H9 (cell line): ENCODE results near the gene RGL1. TPM values are rescaled to one million over a fixed set of nuclear protein-coding genes. Genes with fewer than 3 reads are reported as not detected.

ENCODE experiments used
- DNase-seq: peaks from one replicate; pipeline ENCODE4 v3.0.0-alpha.2; 2017
- H2AFZ ChIP-seq: one replicate; pipeline ENCODE4 v1.6.1; 2013; ENCODE audit warnings: mild to moderate bottlenecking, low read length, control low read depth, moderate library complexity
- H2AK5ac ChIP-seq: 2 replicates; pipeline ENCODE4 v1.6.1; 2013; ENCODE audit warnings: low read length, control low read depth, mixed read lengths; ENCODE audit not compliant: insufficient read length
- H2BK120ac ChIP-seq: one replicate; pipeline ENCODE4 v1.6.1; 2013; ENCODE audit warnings: low read depth, mild to moderate bottlenecking, low read length, control low read depth, inconsistent platforms; ENCODE audit not compliant: poor library complexity, severe bottlenecking
- H2BK12ac ChIP-seq: 2 replicates; pipeline ENCODE4 v1.6.1; 2013; ENCODE audit warnings: low read length, control low read depth, mixed read lengths, low read depth; ENCODE audit not compliant: insufficient read length
- H2BK15ac ChIP-seq: 2 replicates; pipeline ENCODE4 v1.6.1; 2013; ENCODE audit warnings: low read depth, low read length, control low read depth
- H2BK20ac ChIP-seq: one replicate; pipeline ENCODE4 v1.6.1; 2013; ENCODE audit warnings: low read depth, mild to moderate bottlenecking, low read length, control low read depth, inconsistent platforms; ENCODE audit not compliant: poor library complexity, severe bottlenecking
- H2BK5ac ChIP-seq: 2 replicates; pipeline ENCODE4 v1.6.1; 2013; ENCODE audit warnings: low read length, control low read depth, mixed read lengths; ENCODE audit not compliant: insufficient read length
- H3K14ac ChIP-seq: 2 replicates; pipeline ENCODE4 v1.6.1; 2013; ENCODE audit warnings: low read length, control low read depth; ENCODE audit not compliant: insufficient read depth
- H3K18ac ChIP-seq: 2 replicates; pipeline ENCODE4 v1.6.1; 2013; ENCODE audit warnings: low read depth, mild to moderate bottlenecking, mixed read lengths, low read length, control low read depth; ENCODE audit not compliant: insufficient read length
- H3K23ac ChIP-seq: 2 replicates; pipeline ENCODE4 v1.6.1; 2013; ENCODE audit warnings: low read length, control low read depth, mixed read lengths, low read depth; ENCODE audit not compliant: insufficient read length
- H3K23me2 ChIP-seq: 2 replicates; pipeline ENCODE4 v1.6.1; 2013; ENCODE audit warnings: low read depth, mild to moderate bottlenecking, mixed read lengths, low read length, control low read depth; ENCODE audit not compliant: insufficient read length, poor library complexity, severe bottlenecking
- H3K27ac ChIP-seq: 2 replicates; pipeline ENCODE4 v1.5.1; 2013; ENCODE audit warnings: low read length, control low read depth, mixed read lengths, low read depth; ENCODE audit not compliant: insufficient read length
- H3K27me3 ChIP-seq: 2 replicates; pipeline ENCODE4 v1.6.1; 2013; ENCODE audit warnings: low read length, control low read depth, inconsistent platforms; ENCODE audit not compliant: insufficient read depth
- H3K4ac ChIP-seq: 2 replicates; pipeline ENCODE4 v1.6.1; 2013; ENCODE audit warnings: low read depth, mild to moderate bottlenecking, control low read depth, inconsistent platforms, low read length, moderate library complexity
- H3K4me1 ChIP-seq: 2 replicates; pipeline ENCODE4 v1.6.1; 2013; ENCODE audit warnings: low read length, control low read depth, inconsistent platforms; ENCODE audit not compliant: insufficient read depth
- H3K4me2 ChIP-seq: 2 replicates; pipeline ENCODE4 v1.6.1; 2013; ENCODE audit warnings: low read length, control low read depth, mixed read lengths; ENCODE audit not compliant: insufficient read length, insufficient read depth
- H3K56ac ChIP-seq: 2 replicates; pipeline ENCODE4 v1.6.1; 2013; ENCODE audit warnings: low read depth, mild to moderate bottlenecking, mixed read lengths, low read length, control low read depth; ENCODE audit not compliant: insufficient read length
- H3K79me1 ChIP-seq: 2 replicates; pipeline ENCODE4 v1.6.1; 2013; ENCODE audit warnings: low read depth, mild to moderate bottlenecking, moderate library complexity, low read length, control low read depth, inconsistent platforms; ENCODE audit not compliant: insufficient read depth, poor library complexity, severe bottlenecking
- H3K79me2 ChIP-seq: 2 replicates; pipeline ENCODE4 v1.6.1; 2013; ENCODE audit warnings: low read length, control low read depth, inconsistent platforms; ENCODE audit not compliant: insufficient read depth
- H3K9ac ChIP-seq: 2 replicates; pipeline ENCODE4 v1.6.1; 2013; ENCODE audit warnings: low read length, control low read depth, mixed read lengths; ENCODE audit not compliant: insufficient read length; ENCODE audit errors: extremely low read depth
- H3K9me3 ChIP-seq: one replicate; pipeline ENCODE4 v1.6.1; 2013; ENCODE audit warnings: low read depth, low read length, inconsistent platforms; ENCODE audit not compliant: control insufficient read depth
- H3T11ph ChIP-seq: one replicate; pipeline ENCODE4 v1.6.1; 2013; ENCODE audit warnings: mild to moderate bottlenecking, low read length, control low read depth, inconsistent platforms
- H4K20me1 ChIP-seq: one replicate; pipeline ENCODE4 v1.6.1; 2013; ENCODE audit not compliant: control insufficient read depth, insufficient read length, insufficient read depth
- H4K5ac ChIP-seq: 2 replicates; pipeline ENCODE4 v1.6.1; 2013; ENCODE audit warnings: low read depth, mild to moderate bottlenecking, mixed read lengths, low read length, control low read depth; ENCODE audit not compliant: insufficient read length
- H4K8ac ChIP-seq: replicated peaks from 2 replicates; pipeline ENCODE4 v1.6.1; 2013; ENCODE audit warnings: low read length, control low read depth, mixed read lengths, low read depth; ENCODE audit not compliant: insufficient read length
- H4K91ac ChIP-seq: 2 replicates; pipeline ENCODE4 v1.6.1; 2013; ENCODE audit warnings: low read depth, mild to moderate bottlenecking, moderate library complexity, mixed read lengths, low read length, control low read depth; ENCODE audit not compliant: insufficient read length
- H3K27ac Mint-ChIP-seq, 3 experiments: 2 replicates in 2 of 3; 3 replicates in 1 of 3; pipeline ENCODE4 v1.8.0; 2020 to 2021; ENCODE audit warnings: mixed read lengths in 3 of 3, mild to moderate bottlenecking in 1 of 3, moderate library complexity in 1 of 3
- H3K27me3 Mint-ChIP-seq: 2 replicates; pipeline ENCODE4 v1.8.0; 2021; ENCODE audit warnings: low read depth, mild to moderate bottlenecking, moderate library complexity, mixed read lengths
- H3K36me3 Mint-ChIP-seq, 3 experiments: 2 replicates in 2 of 3; 3 replicates in 1 of 3; pipeline ENCODE4 v1.8.0; 2020 to 2021; ENCODE audit warnings: low read depth in 3 of 3, mixed read lengths in 3 of 3; ENCODE audit not compliant: insufficient read depth in 1 of 3
- H3K4me1 Mint-ChIP-seq, 2 experiments: 2 replicates each; pipeline ENCODE4 v1.8.0; 2020; ENCODE audit warnings: mixed read lengths in 2 of 2
- H3K4me3 Mint-ChIP-seq, 2 experiments: 2 replicates in 1 of 2; 3 replicates in 1 of 2; pipeline ENCODE4 v1.8.0; 2020 to 2021; ENCODE audit warnings: mild to moderate bottlenecking in 2 of 2, mixed read lengths in 2 of 2, moderate library complexity in 1 of 2
- H3K9me3 Mint-ChIP-seq, 2 experiments: 2 replicates in 1 of 2; 3 replicates in 1 of 2; pipeline ENCODE4 v1.8.0; 2020; ENCODE audit warnings: mild to moderate bottlenecking in 2 of 2, mixed read lengths in 2 of 2, moderate library complexity in 1 of 2
- total RNA-seq: library from RNA; stranded (reverse); gene quantifications from 2 replicates; pipeline ENCODE4 v1.2.1, GENCODE V29; 2021
- TF ChIP-seq, protein P1 (sequence below): fragments of 200-600 bp; sonication (generic); conservative IDR thresholded peaks from 3 replicates; pipeline ENCODE4 v1.8.0; 2021; ENCODE audit warnings: antibody characterized with exemption, mild to moderate bottlenecking

RGL1 gene
- total RNA-seq, 1 experiment from 2014 or later = 1.4 TPM

GRCh38 chr1:183783342-183783741 is 21.6 kb upstream of the RGL1 start:
- H3K4me1 Mint-ChIP-seq = peaks cover 11 to 14% of the 10 kb centered on the region in 2 experiments
- peaks cover 7% of the 10 kb centered on the region for H3K4me1 ChIP-seq
- H3K36me3 Mint-ChIP-seq = no peaks in the 10 kb centered on the region

More at GRCh38 chr1:183783342-183783741, 21.6 kb upstream of the RGL1 start:
- no peak overlapping the region for H4K5ac ChIP-seq
- H3K23me2 ChIP-seq = no peaks in the 10 kb centered on the region
- Mint-ChIP-seq H3K4me3 (no peak overlapping the region), H3K9me3 (no peaks in the 10 kb centered on the region), H3K27me3 (no peaks in the 10 kb centered on the region), H3K27ac (no peak overlapping the region)
- no peaks in the 10 kb centered on the region for H3K27me3 ChIP-seq
- H2AFZ ChIP-seq = no peak overlapping the region
- H2BK15ac ChIP-seq = no peak overlapping the region
- H2AK5ac ChIP-seq = no peak overlapping the region
- H3K4ac ChIP-seq = no peak overlapping the region
- no peak overlapping the region for H3K9ac ChIP-seq
- H3K27ac ChIP-seq = no peak overlapping the region
- H3K79me1 ChIP-seq = no peaks in the 10 kb centered on the region
- H3K56ac ChIP-seq = no peak overlapping the region
- no peak overlapping the region for H4K8ac ChIP-seq
- no peak overlapping the region for H2BK20ac ChIP-seq
- no peaks in the 10 kb centered on the region for H3K9me3 ChIP-seq
- H2BK5ac ChIP-seq = no peak overlapping the region
- H2BK120ac ChIP-seq = no peak overlapping the region
- H2BK12ac ChIP-seq = no peak overlapping the region
- H4K20me1 ChIP-seq = no peaks in the 10 kb centered on the region
- no peak for DNase-seq
- no peak overlapping the region for H3K23ac ChIP-seq
- H3K14ac ChIP-seq = no peak overlapping the region
- no peak overlapping the region for H4K91ac ChIP-seq
- TF ChIP-seq, protein P1, sequence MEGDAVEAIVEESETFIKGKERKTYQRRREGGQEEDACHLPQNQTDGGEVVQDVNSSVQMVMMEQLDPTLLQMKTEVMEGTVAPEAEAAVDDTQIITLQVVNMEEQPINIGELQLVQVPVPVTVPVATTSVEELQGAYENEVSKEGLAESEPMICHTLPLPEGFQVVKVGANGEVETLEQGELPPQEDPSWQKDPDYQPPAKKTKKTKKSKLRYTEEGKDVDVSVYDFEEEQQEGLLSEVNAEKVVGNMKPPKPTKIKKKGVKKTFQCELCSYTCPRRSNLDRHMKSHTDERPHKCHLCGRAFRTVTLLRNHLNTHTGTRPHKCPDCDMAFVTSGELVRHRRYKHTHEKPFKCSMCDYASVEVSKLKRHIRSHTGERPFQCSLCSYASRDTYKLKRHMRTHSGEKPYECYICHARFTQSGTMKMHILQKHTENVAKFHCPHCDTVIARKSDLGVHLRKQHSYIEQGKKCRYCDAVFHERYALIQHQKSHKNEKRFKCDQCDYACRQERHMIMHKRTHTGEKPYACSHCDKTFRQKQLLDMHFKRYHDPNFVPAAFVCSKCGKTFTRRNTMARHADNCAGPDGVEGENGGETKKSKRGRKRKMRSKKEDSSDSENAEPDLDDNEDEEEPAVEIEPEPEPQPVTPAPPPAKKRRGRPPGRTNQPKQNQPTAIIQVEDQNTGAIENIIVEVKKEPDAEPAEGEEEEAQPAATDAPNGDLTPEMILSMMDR = no peak
- no peak overlapping the region for H3K4me2 ChIP-seq
- H3K79me2 ChIP-seq = no peaks in the 10 kb centered on the region
- H3T11ph ChIP-seq = no peak overlapping the region
- no peak overlapping the region for H3K18ac ChIP-seq
